Esophagus muscularis mucosa (tissue), 4 donors: Measurements from ENCODE around the gene RERE. TPM values are rescaled to one million over a fixed set of nuclear protein-coding genes. Genes with fewer than 3 reads are reported as not detected.

Experiments used
- DNase-seq: peaks from one replicate; pipeline ENCODE4 v3.0.0-alpha.2; 2017; ENCODE audit errors: extremely low spot score
- H3K27ac ChIP-seq, 4 donors: fragments of 200-600 bp; sonication (generic); replicated peaks in 1 of 4; 1 replicate in 3 of 4; 2 replicates in 1 of 4; pipeline ENCODE4 v1.5.1; 2016 to 2019; ENCODE audit warnings: mild to moderate bottlenecking in 1 of 4
- H3K27me3 ChIP-seq, 4 donors: fragments of 200-600 bp; sonication (generic); one replicate each; pipeline versions ENCODE4 v1.5.1 to v1.6.0; 2016 to 2019
- H3K36me3 ChIP-seq, 4 donors: fragments of 200-600 bp; sonication (generic); one replicate each; pipeline ENCODE4 v1.5.1; 2016 to 2019
- H3K4me1 ChIP-seq, 4 donors: fragments of 200-600 bp; sonication (generic); one replicate each; pipeline ENCODE4 v1.5.1; 2016 to 2019
- H3K4me3 ChIP-seq, 4 donors: fragments of 200-600 bp; sonication (generic); 1 replicate in 2 of 4; 2 replicates in 2 of 4; pipeline ENCODE4 v1.5.1; 2016 to 2019; ENCODE audit warnings: mild to moderate bottlenecking in 4 of 4, moderate library complexity in 1 of 4
- H3K9me3 ChIP-seq, 4 donors: fragments of 200-600 bp; sonication (generic); 1 replicate in 3 of 4; 2 replicates in 1 of 4; pipeline ENCODE4 v1.5.1; 2016 to 2019
- EP300 ChIP-seq: sonication (generic); formaldehyde crosslinking; IDR thresholded peaks from one replicate; pipeline ENCODE4 v1.6.1; 2017; ENCODE audit warnings: antibody characterized with exemption
- POLR2A ChIP-seq: fragments of 450-650 bp; IDR thresholded peaks from one replicate; pipeline ENCODE4 v1.6.1; 2017; ENCODE audit warnings: antibody characterized with exemption, moderate library complexity, mild to moderate bottlenecking, low read depth
- POLR2AphosphoS5 ChIP-seq, 2 donors: sonication (generic); formaldehyde crosslinking; IDR thresholded peaks; one replicate each; pipeline ENCODE4 v1.6.1; 2017; ENCODE audit warnings: antibody characterized with exemption in 2 of 2
- WGBS: methylation state at CpG from one replicate; pipeline ENCODE4 v1.1.5; 2018; 5-methylcytosine and 5-hydroxymethylcytosine counted together
- intact Hi-C: fragments of 100-400 bp; cut with DNase I; formaldehyde crosslinking; loops from one replicate; pipeline ENCODE4 v1.15.1; 2023
- total RNA-seq, 4 donors: library from RNA; depleted of rRNA; stranded (reverse); fragments of >200 nt; gene quantifications; one replicate each; pipeline versions ENCODE4 v1.1.0 to v1.2.1, GENCODE V29; 2016
- TF ChIP-seq, protein P1 (sequence below), 3 experiments: fragments of 200-600 bp in 2 of 3; fragments of 450-650 bp in 1 of 3; sonication (generic) in 2 of 3; IDR thresholded peaks; one replicate each; pipeline ENCODE4 v1.5.1; 2017 to 2019; ENCODE audit warnings: antibody characterized with exemption in 3 of 3, mild to moderate bottlenecking in 2 of 3, moderate library complexity in 1 of 3

The RERE gene
- total RNA-seq, 4 donors from 2014 or later, result 133 to 212 (median 168) TPM

DNA sequence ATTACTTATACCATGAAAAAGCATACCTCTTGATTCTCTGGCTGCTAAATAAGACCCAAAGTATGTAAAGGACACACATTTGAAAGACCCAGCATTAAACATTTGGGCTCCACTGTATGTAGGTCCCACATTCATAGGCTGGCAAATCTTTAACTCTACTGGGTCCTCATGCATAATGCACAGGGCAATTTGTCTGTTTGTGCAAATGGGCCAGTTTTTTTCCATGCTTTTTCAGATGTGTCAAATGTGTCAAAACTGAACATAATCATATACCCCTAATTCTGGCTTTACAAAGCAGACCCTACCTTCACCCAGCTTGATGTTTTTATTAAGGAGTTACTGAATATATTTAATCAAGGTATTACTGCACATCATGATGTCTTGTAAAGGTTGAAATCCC lies 63.7 kb downstream of the RERE start:
- intact Hi-C loops, result loop anchor here (10.0 kb wide), 1 partner anchor 51 kb away; no protein-coding TSS in a partner anchor
- no peak for DNase-seq

DNA sequence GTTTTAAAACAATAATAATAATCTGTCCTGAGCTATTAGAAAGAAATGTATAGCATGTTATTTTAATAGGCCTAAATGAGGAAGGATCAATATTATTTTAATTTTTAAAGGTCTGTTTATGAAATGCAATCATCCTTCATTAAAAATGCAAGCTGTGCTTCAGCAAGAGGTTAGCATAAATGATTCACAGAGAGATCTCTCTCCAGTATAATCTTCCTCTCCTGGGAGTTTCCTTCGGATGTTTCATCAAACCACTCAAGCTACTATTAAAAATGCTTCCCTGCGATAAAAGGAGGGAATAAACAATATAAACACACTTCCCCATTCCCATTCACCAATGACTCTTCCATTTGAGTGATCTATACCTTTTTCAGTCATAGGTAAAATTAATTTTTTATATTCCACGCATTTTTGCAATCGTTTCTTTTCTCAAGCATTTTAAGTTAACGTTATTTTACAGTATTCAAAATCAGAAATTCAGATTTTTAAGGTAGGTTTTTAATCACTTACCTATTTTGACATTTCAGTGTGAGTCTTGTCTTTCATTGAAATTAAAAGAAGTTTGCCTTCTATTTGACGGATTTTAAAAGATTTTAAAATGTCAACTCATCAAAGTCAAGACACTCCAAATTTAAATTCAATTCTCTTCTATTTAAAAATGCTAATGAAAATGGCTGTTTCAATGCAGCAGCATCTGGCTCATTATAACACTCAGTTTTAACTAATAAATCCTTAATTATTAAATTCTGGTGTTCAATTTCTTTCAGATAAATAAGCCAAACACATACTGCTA lies 64.3 kb downstream of the RERE start:
- WGBS, result 82% methylated on average over 6 of the region's 6 CpGs
- Histone ChIP-seq H3K4me1 (peaks cover 6 to 59% (median 40%) of the 10 kb centered on the region in 4 donors), H3K9me3 (no peaks in the 10 kb centered on the region), H3K27ac (no peak overlapping the region), H3K36me3 (no peaks in the 10 kb centered on the region), H3K27me3 (no peaks in the 10 kb centered on the region), H3K4me3 (no peak overlapping the region)
- TF ChIP-seq POLR2A, result no peak
- TF ChIP-seq POLR2AphosphoS5 (IDR thresholded peaks at IDR 0.05), result no peak
- TF ChIP-seq, protein P1, sequence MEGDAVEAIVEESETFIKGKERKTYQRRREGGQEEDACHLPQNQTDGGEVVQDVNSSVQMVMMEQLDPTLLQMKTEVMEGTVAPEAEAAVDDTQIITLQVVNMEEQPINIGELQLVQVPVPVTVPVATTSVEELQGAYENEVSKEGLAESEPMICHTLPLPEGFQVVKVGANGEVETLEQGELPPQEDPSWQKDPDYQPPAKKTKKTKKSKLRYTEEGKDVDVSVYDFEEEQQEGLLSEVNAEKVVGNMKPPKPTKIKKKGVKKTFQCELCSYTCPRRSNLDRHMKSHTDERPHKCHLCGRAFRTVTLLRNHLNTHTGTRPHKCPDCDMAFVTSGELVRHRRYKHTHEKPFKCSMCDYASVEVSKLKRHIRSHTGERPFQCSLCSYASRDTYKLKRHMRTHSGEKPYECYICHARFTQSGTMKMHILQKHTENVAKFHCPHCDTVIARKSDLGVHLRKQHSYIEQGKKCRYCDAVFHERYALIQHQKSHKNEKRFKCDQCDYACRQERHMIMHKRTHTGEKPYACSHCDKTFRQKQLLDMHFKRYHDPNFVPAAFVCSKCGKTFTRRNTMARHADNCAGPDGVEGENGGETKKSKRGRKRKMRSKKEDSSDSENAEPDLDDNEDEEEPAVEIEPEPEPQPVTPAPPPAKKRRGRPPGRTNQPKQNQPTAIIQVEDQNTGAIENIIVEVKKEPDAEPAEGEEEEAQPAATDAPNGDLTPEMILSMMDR (IDR thresholded peaks at IDR 0.05), result no peak
- TF ChIP-seq EP300, result no peak
- no peak for DNase-seq
- intact Hi-C loops, result loop anchor here (10.0 kb wide), 1 partner anchor 52 kb away; no protein-coding TSS in a partner anchor

More for the DNA sequence above, 63.7 kb downstream of the RERE start:
- no peak overlapping the region for H3K27ac ChIP-seq
- H3K4me3 ChIP-seq, result no peak overlapping the region
- TF ChIP-seq, protein P1 (IDR thresholded peaks at IDR 0.05), result no peak
- TF ChIP-seq POLR2A (no peak), EP300 (no peak), POLR2AphosphoS5 (IDR thresholded peaks at IDR 0.05) (no peak)
- peaks cover 6 to 59% (median 38%) of the 10 kb centered on the region in 4 donors for H3K4me1 ChIP-seq
- H3K36me3 ChIP-seq, result no peaks in the 10 kb centered on the region
- H3K9me3 ChIP-seq, result no peaks in the 10 kb centered on the region
- no peaks in the 10 kb centered on the region for H3K27me3 ChIP-seq

DNA sequence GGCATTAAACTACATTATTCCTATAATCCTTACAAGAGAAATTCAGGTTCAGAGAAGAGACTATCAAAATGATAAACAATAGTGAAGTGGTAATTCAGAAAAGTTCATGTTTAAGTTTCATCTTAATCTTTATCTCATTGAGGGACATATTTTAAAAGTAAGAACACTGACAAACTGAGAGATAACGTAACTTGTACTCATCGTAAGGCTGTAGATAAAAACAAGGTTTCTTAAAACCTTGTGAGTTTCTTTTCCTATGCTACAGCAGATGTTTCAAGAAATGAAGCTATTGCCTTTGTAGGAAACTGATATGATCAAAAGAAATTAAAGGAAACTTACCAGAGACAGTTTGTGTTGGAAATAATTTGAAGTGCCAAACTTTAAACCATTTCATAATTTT lies 65.0 kb downstream of the RERE start:
- intact Hi-C loops, result loop anchor here (10.0 kb wide), 1 partner anchor 52 kb away; no protein-coding TSS in a partner anchor

DNA sequence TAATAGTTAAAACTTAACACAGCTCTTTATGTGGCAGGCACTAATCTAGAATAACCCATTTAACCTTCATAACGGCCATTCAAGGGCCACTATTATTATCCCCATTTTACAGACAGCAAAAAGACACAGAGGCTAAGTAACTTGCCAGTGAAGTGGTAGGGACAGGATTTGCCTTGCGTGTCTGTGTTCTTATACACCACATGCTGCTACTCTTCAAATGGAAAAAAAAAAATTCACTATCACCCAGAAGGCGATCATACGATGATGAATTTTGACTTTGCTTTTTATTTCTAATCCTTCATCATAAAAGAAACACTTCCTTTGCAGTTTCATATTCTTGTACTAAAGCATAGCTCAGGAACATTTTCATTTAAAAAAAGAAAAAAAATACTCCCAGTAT lies 65.5 kb downstream of the RERE start:
- TF ChIP-seq POLR2A (no peak), EP300 (no peak), POLR2AphosphoS5 (IDR thresholded peaks at IDR 0.05) (no peak)
- TF ChIP-seq, protein P1 (IDR thresholded peaks at IDR 0.05), result no peak
- 78% methylated on average over 4 of the region's 4 CpGs for WGBS
- intact Hi-C loops, result loop anchor here (10.0 kb wide), 1 partner anchor 53 kb away; no protein-coding TSS in a partner anchor
- Histone ChIP-seq H3K4me3 (no peak overlapping the region), H3K9me3 (no peaks in the 10 kb centered on the region), H3K27me3 (no peaks in the 10 kb centered on the region), H3K4me1 (peaks cover 6 to 61% (median 41%) of the 10 kb centered on the region in 4 donors), H3K36me3 (no peaks in the 10 kb centered on the region), H3K27ac (no peak overlapping the region)
- DNase-seq, result no peak

More for the DNA sequence above, 65.0 kb downstream of the RERE start:
- TF ChIP-seq, protein P1 (IDR thresholded peaks at IDR 0.05), result no peak
- TF ChIP-seq POLR2AphosphoS5 (IDR thresholded peaks at IDR 0.05) (no peak), POLR2A (no peak)
- DNase-seq, result no peak
- 62% methylated on average over 2 of the region's 2 CpGs for WGBS
- Histone ChIP-seq H3K4me3 (no peak overlapping the region), H3K27me3 (no peaks in the 10 kb centered on the region), H3K27ac (no peak overlapping the region), H3K36me3 (no peaks in the 10 kb centered on the region), H3K4me1 (peaks cover 6 to 59% (median 41%) of the 10 kb centered on the region in 4 donors), H3K9me3 (no peaks in the 10 kb centered on the region)
